K562 (cell line): ENCODE data around the gene GOT1. TPM values are rescaled to one million over a fixed set of nuclear protein-coding genes. Genes with fewer than 3 reads are reported as not detected.

Experiments used
- ATAC-seq: fragments of 200-7000 bp; cut with Tn5 transposase; 3 replicates; pipeline ENCODE4 v1.9.1; 2020; ENCODE audit warnings: moderate library complexity
- BruUV-seq: library from RNA; stranded (reverse); fragments of 400-500 nt; replicated peaks from 2 replicates; lab custom pipeline; 2021; lab: Mats Ljungman, UMichigan
- CTCF ChIA-PET: fragments of 300-600 bp; formaldehyde crosslinking; extraction: SDS; loops from one replicate; lab custom pipeline; 2021; ENCODE audit warnings: low intra/inter-chr PET ratio; lab: Yijun Ruan, JAX
- POLR2A ChIA-PET: fragments of 300-600, 350-650 bp; sonication (Branson Sonifier 250); formaldehyde crosslinking; extraction: SDS; loops from one replicate; lab custom pipeline; 2021; ENCODE audit warnings: antibody characterized with exemption, inconsistent platforms; lab: Yijun Ruan, JAX
- DNase-seq, 4 experiments: peaks; one replicate each; pipeline versions ENCODE4 v3.0.0 to v3.0.0-alpha.2; 2011 to 2018; ENCODE audit warnings: low spot score in 3 of 4, mixed read lengths in 3 of 4; ENCODE audit errors: extremely low read depth in 1 of 4
- FAIRE-seq: peaks from 2 replicates; lab custom pipeline; 2011; peaks lifted over from hg19 to GRCh38; lab: Jason Lieb, UNC
- H2AFZ ChIP-seq: 2 replicates; pipeline ENCODE4 v1.6.0; 2011; ENCODE audit warnings: low read depth, low read length, control low read depth, inconsistent platforms
- H3K27ac ChIP-seq: fragments of 200-600 bp; 3 replicates; pipeline ENCODE4 v1.8.0; 2011; ENCODE audit warnings: low read depth, mild to moderate bottlenecking, control low read depth, inconsistent platforms, low read length, moderate library complexity, mixed read lengths; ENCODE audit errors: extremely low read depth
- H3K27me3 ChIP-seq, 2 experiments: fragments of 300-600 bp in 1 of 2; 2 replicates in 1 of 2; 3 replicates in 1 of 2; pipeline versions ENCODE4 v1.6.0 to v1.8.0; 2011; ENCODE audit warnings: inconsistent platforms in 2 of 2, low read length in 2 of 2, mild to moderate bottlenecking in 1 of 2, mixed read lengths in 1 of 2, moderate library complexity in 1 of 2; ENCODE audit not compliant: control insufficient read depth in 2 of 2, insufficient read depth in 2 of 2
- H3K36me3 ChIP-seq: fragments of 300-600 bp; 3 replicates; pipeline ENCODE4 v1.8.0; 2011; ENCODE audit warnings: mild to moderate bottlenecking, low read length, inconsistent platforms; ENCODE audit not compliant: control insufficient read depth, insufficient read depth
- H3K4me1 ChIP-seq, 2 experiments: fragments of 200-600 bp in 1 of 2; replicated peaks in 1 of 2; 2 replicates in 1 of 2; 3 replicates in 1 of 2; pipeline versions ENCODE4 v1.5.1 to v1.8.0; 2011; ENCODE audit warnings: inconsistent platforms in 2 of 2, low read length in 2 of 2, mild to moderate bottlenecking in 1 of 2, mixed read lengths in 1 of 2, moderate library complexity in 1 of 2; ENCODE audit not compliant: control insufficient read depth in 2 of 2, insufficient read depth in 2 of 2
- H3K4me2 ChIP-seq: 2 replicates; pipeline ENCODE4 v1.6.1; 2011; ENCODE audit warnings: low read length, control low read depth, inconsistent platforms, mixed read lengths; ENCODE audit not compliant: insufficient read depth
- H3K4me3 ChIP-seq: fragments of 200-600 bp; sonication (generic), shearing (Covaris generic); 2 replicates; pipeline ENCODE4 v1.5.1; 2016; ENCODE audit warnings: control low read depth, inconsistent platforms
- H3K79me2 ChIP-seq: fragments of 200-600 bp; 3 replicates; pipeline ENCODE4 v1.8.0; 2011; ENCODE audit warnings: low read length, inconsistent platforms; ENCODE audit not compliant: control insufficient read depth, insufficient read depth
- H3K9ac ChIP-seq, 2 experiments: 2 replicates each; pipeline versions ENCODE4 v1.6.0 to v1.6.1; 2011; ENCODE audit warnings: low read depth in 2 of 2, low read length in 2 of 2, control low read depth in 1 of 2, inconsistent platforms in 1 of 2, mild to moderate bottlenecking in 1 of 2, mixed read lengths in 1 of 2; ENCODE audit not compliant: insufficient read depth in 1 of 2
- H3K9me1 ChIP-seq: one replicate; pipeline ENCODE4 v1.6.0; 2011; ENCODE audit warnings: inconsistent platforms, mild to moderate bottlenecking, low read length, moderate library complexity; ENCODE audit not compliant: control insufficient read depth, insufficient read depth
- H3K9me3 ChIP-seq: replicated peaks from 2 replicates; pipeline ENCODE4 v1.5.1; 2011; ENCODE audit warnings: low read depth, low read length, inconsistent platforms; ENCODE audit not compliant: control insufficient read depth, insufficient read depth
- H4K20me1 ChIP-seq: replicated peaks from 2 replicates; pipeline ENCODE4 v1.6.1; 2011; ENCODE audit warnings: low read length, inconsistent platforms, mixed read lengths; ENCODE audit not compliant: control insufficient read depth, insufficient read depth
- CXXC5 ChIP-seq: fragments of 250-450 bp; sonication (Bioruptor Pico); IDR thresholded peaks from 2 replicates; pipeline ENCODE4 v1.8.0; 2022; ENCODE audit warnings: inconsistent platforms, mild to moderate bottlenecking, moderate library complexity
- ELF1 ChIP-seq: fragments of 200-800 bp; sonication (Bioruptor generic); IDR thresholded peaks from 2 replicates; pipeline ENCODE4 v1.6.1; 2016; ENCODE audit warnings: missing genetic modification characterization, missing compliant biosample characterization
- ETV1 ChIP-seq: fragments of 450-650 bp; conservative IDR thresholded peaks from 2 replicates; pipeline ENCODE4 v1.6.1; 2016; ENCODE audit warnings: missing genetic modification characterization, control low read depth, low read depth, missing compliant biosample characterization
- FOS ChIP-seq: IDR thresholded peaks from 3 replicates; pipeline ENCODE4 v1.6.1; 2011; ENCODE audit not compliant: insufficient read length; ENCODE audit errors: extremely low read depth
- HDAC2 ChIP-seq: fragments of 450-650 bp; IDR thresholded peaks from 2 replicates; pipeline ENCODE4 v1.6.1; 2016; ENCODE audit warnings: mild to moderate bottlenecking
- KDM5B ChIP-seq: fragments of 200-600 bp; sonication (generic); IDR thresholded peaks from 2 replicates; pipeline ENCODE4 v1.6.1; 2012; ENCODE audit warnings: low read depth, mild to moderate bottlenecking, moderate library complexity, low read length, control low read depth, inconsistent platforms; ENCODE audit not compliant: insufficient replicate concordance
- KLF1 ChIP-seq: fragments of 450-650 bp; IDR thresholded peaks from 2 replicates; pipeline ENCODE4 v1.6.1; 2016; ENCODE audit warnings: missing genetic modification characterization, missing compliant biosample characterization
- MAFG ChIP-seq: fragments of 450-650 bp; conservative IDR thresholded peaks from 2 replicates; pipeline ENCODE4 v1.6.1; 2016; ENCODE audit warnings: missing genetic modification characterization, missing compliant biosample characterization
- NCOA1 ChIP-seq: fragments of 450-650 bp; IDR thresholded peaks from 2 replicates; pipeline ENCODE4 v1.6.1; 2016; ENCODE audit warnings: low read depth
- RBM14 ChIP-seq: fragments of 200-400 bp; formaldehyde crosslinking; IDR thresholded peaks from 2 replicates; pipeline ENCODE4 v1.6.1; 2018; ENCODE audit warnings: low read depth, mild to moderate bottlenecking, low read length, moderate library complexity, borderline replicate concordance; ENCODE audit not compliant: insufficient read depth
- RNF2 ChIP-seq: sonication (generic); IDR thresholded peaks from 2 replicates; pipeline ENCODE4 v1.6.1; 2016
- XRCC5 ChIP-seq: fragments of 200-400 bp; formaldehyde crosslinking; IDR thresholded peaks from 2 replicates; pipeline ENCODE4 v1.6.1; 2017; ENCODE audit warnings: low read depth, mild to moderate bottlenecking, low read length
- ZBED1 ChIP-seq: IDR thresholded peaks from 2 replicates; pipeline ENCODE4 v1.6.1; 2014
- in situ Hi-C: fragments of 300-500 bp; cut with MboI; formaldehyde crosslinking; loops from 4 replicates; pipeline ENCODE4 v1.15.0; 2018; ENCODE audit warnings: inconsistent platforms, mixed read lengths
- intact Hi-C: fragments of 100-400 bp; cut with micrococcal nuclease; formaldehyde crosslinking; loops from 2 replicates; pipeline ENCODE4 v1.14.2; 2022
- polyA plus RNA-seq, 8 experiments: library from polyadenylated mRNA; depleted of rRNA in 4 of 8; stranded (reverse) in 5 of 8; unstranded in 3 of 8; fragments of >200 nt; fragmentation: Nextera tagmentation in 2 of 8; fragmentation: Illumina TruSeq in 1 of 8; extraction: Ambion mirVana in 2 of 8; extraction: Trizol in 1 of 8; gene quantifications; 2 replicates each; pipeline versions ENCODE4 v1.2.1 to v1.2.3, GENCODE V29; 2011 to 2014; ENCODE audit warnings: inconsistent platforms in 1 of 8, missing spikeins in 1 of 8
- total RNA-seq, 7 experiments: library from RNA; depleted of rRNA in 6 of 7; stranded (reverse); fragments of >200 nt in 6 of 7; fragmentation: Illumina TruSeq in 2 of 7; extraction: Trizol in 2 of 7; gene quantifications; 2 replicates each; pipeline versions ENCODE4 v1.2.1 to v1.2.3, GENCODE V29; 2011 to 2021; ENCODE audit warnings: low replicate concordance in 1 of 7
- TF ChIP-seq, protein P1 (sequence below): fragments of 250-450 bp; sonication (Bioruptor Pico); IDR thresholded peaks from 2 replicates; pipeline ENCODE4 v1.8.0; 2021; ENCODE audit warnings: mild to moderate bottlenecking, moderate library complexity
- TF ChIP-seq, protein P2 (sequence below): sonication (generic); formaldehyde crosslinking; IDR thresholded peaks from 2 replicates; pipeline ENCODE4 v1.8.0; 2022; ENCODE audit warnings: mild to moderate bottlenecking, missing genetic modification reagents
- TF ChIP-seq, protein P3 (sequence below): sonication (generic); formaldehyde crosslinking; IDR thresholded peaks from 2 replicates; pipeline ENCODE4 v1.8.1; 2023; ENCODE audit warnings: mild to moderate bottlenecking, missing genetic modification reagents
- TF ChIP-seq, protein P4 (sequence below): fragments of 250-450 bp; sonication (Bioruptor Pico); IDR thresholded peaks from 2 replicates; pipeline ENCODE4 v1.5.0; 2020; ENCODE audit warnings: mild to moderate bottlenecking, borderline replicate concordance

The GOT1 gene
- total and polyA plus RNA-seq, 9 of the 15 experiments (the other 6 are each of a cell fraction or from before 2014, with no cell fraction given) = 55.7 to 166 (median 75.4) TPM

DNA sequence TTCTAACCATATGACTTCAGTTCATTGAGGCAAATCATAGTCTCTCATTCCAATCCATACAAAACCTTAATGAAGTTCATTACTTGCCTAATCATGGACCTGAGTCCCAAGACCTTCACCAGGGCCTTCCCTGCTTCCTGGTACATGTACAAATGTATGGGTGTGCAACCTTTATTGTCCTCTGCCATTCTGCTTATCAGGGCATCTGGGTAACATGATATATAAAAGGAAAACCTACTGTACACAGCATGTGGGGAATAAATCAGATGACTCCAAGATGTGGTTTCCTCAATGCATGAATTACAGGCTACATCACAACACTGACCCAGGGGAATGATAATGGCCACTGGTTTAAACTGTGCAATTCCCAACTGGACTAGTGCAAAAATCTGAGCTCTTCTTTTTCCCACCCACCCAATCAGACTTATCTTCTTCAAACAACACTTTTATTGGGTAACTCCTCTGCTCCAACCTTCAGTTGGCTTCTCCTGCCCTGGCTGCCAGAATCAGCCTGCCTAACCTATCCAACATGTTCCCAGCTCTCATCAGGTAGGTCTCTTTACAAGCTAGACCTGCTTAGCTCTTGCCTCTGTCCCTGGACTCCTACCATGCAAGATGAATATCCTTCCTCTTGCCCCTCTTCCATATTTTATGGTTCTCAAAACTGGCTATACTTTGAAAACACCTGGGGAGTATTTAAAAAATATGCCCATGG, 11.4 kb downstream of the GOT1 start:
- H3K9ac ChIP-seq = no peak overlapping the region
- in situ Hi-C loops = no loop called here
- no peak overlapping the region for H2AFZ ChIP-seq
- peaks cover 57% of the 10 kb centered on the region for H3K79me2 ChIP-seq
- H3K9me1 ChIP-seq = peaks cover 4% of the 10 kb centered on the region
- no peaks in the 10 kb centered on the region for H3K4me1 ChIP-seq
- no peaks in the 10 kb centered on the region for H3K27me3 ChIP-seq
- H3K4me3 ChIP-seq = no peak overlapping the region
- no peak overlapping the region for H3K4me2 ChIP-seq
- H3K9me3 ChIP-seq = no peaks in the 10 kb centered on the region
- no peak overlapping the region for H3K27ac ChIP-seq
- no peaks in the 10 kb centered on the region for H4K20me1 ChIP-seq
- ChIA-PET POLR2A (interaction anchor here (0.8 to 2.3 kb wide), 2 partner anchors 10 to 957 kb away, joined by 3 to 23 read pairs; partner anchors contain the start of gene GOT1), CTCF (no interaction called here)
- BruUV-seq = no TSS peak
- DNase-seq (no peak), FAIRE-seq (no peak), ATAC-seq (no peak)
- H3K36me3 ChIP-seq = peaks cover 57% of the 10 kb centered on the region
- intact Hi-C loops = no loop called here
- TF ChIP-seq, protein P1, sequence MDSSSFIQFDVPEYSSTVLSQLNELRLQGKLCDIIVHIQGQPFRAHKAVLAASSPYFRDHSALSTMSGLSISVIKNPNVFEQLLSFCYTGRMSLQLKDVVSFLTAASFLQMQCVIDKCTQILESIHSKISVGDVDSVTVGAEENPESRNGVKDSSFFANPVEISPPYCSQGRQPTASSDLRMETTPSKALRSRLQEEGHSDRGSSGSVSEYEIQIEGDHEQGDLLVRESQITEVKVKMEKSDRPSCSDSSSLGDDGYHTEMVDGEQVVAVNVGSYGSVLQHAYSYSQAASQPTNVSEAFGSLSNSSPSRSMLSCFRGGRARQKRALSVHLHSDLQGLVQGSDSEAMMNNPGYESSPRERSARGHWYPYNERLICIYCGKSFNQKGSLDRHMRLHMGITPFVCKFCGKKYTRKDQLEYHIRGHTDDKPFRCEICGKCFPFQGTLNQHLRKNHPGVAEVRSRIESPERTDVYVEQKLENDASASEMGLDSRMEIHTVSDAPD (CRISPR knock-in tag) = no peak
- TF ChIP-seq NCOA1 (no peak), XRCC5 (no peak), HDAC2 (no peak), CXXC5 (CRISPR knock-in tag) (no peak), ELF1 (tag) (no peak), FOS (no peak), ETV1 (tag) (no peak), RNF2 (no peak), KDM5B (no peak), ZBED1 (no peak), MAFG (tag) (no peak), RBM14 (no peak), KLF1 (tag) (no peak)
- TF ChIP-seq, protein P2, sequence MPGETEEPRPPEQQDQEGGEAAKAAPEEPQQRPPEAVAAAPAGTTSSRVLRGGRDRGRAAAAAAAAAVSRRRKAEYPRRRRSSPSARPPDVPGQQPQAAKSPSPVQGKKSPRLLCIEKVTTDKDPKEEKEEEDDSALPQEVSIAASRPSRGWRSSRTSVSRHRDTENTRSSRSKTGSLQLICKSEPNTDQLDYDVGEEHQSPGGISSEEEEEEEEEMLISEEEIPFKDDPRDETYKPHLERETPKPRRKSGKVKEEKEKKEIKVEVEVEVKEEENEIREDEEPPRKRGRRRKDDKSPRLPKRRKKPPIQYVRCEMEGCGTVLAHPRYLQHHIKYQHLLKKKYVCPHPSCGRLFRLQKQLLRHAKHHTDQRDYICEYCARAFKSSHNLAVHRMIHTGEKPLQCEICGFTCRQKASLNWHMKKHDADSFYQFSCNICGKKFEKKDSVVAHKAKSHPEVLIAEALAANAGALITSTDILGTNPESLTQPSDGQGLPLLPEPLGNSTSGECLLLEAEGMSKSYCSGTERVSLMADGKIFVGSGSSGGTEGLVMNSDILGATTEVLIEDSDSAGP (CRISPR knock-in tag) = no peak
- TF ChIP-seq, protein P3, sequence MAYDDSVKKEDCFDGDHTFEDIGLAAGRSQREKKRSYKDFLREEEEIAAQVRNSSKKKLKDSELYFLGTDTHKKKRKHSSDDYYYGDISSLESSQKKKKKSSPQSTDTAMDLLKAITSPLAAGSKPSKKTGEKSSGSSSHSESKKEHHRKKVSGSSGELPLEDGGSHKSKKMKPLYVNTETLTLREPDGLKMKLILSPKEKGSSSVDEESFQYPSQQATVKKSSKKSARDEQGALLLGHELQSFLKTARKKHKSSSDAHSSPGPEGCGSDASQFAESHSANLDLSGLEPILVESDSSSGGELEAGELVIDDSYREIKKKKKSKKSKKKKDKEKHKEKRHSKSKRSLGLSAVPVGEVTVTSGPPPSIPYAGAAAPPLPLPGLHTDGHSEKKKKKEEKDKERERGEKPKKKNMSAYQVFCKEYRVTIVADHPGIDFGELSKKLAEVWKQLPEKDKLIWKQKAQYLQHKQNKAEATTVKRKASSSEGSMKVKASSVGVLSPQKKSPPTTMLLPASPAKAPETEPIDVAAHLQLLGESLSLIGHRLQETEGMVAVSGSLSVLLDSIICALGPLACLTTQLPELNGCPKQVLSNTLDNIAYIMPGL = no peak
- TF ChIP-seq, protein P4, sequence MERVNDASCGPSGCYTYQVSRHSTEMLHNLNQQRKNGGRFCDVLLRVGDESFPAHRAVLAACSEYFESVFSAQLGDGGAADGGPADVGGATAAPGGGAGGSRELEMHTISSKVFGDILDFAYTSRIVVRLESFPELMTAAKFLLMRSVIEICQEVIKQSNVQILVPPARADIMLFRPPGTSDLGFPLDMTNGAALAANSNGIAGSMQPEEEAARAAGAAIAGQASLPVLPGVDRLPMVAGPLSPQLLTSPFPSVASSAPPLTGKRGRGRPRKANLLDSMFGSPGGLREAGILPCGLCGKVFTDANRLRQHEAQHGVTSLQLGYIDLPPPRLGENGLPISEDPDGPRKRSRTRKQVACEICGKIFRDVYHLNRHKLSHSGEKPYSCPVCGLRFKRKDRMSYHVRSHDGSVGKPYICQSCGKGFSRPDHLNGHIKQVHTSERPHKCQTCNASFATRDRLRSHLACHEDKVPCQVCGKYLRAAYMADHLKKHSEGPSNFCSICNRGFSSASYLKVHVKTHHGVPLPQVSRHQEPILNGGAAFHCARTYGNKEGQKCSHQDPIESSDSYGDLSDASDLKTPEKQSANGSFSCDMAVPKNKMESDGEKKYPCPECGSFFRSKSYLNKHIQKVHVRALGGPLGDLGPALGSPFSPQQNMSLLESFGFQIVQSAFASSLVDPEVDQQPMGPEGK (CRISPR knock-in tag) = no peak
